ENCODE data around the gene TXNRD2.
A peak's percentile ranks its signal among the peaks of the same experiment; 100 is the strongest.

DNA sequence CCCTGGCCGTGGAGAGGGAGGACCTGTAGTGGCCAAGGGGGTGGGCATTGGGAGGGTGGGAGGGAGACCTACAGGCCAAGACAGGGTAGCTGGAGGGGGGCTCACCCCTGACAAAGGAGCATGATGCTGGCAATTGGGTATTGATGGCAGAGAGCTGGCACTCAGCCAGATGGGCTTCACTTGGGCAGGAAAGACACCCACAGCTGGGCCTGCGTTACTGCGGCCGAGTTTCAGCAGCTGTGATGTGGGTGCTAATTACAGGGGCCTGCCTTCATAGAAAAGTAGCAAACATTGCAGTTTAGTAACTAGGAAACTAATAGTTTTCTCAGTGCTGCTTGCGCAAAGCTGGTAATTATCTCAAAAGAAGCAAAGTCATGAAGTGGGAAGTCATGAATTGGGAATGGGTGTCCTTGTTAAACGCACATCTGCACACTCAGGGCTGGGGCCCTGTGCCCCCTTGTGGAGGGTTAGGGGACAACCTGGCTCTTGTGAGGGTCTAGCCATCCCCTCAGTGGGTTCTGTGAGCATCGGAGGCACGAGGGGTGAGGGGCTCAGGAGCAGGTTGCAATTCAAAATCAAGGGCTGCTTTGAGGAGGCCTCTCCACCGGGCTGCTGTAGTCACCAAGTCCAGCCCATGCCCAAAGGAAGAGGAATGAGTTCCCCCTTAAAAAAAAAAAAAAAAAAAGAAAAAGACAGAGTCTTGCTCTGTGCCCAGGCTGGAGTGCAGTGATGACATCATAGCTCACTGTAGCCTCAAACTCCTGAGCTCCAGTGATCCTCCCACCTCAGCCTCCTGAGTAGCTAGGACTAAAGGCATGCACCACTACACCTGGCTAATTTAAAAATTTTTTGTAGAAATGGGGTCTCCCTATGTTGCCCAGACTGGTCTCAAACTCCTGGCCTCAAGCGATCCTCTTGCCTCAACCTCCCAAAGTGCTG is 24.4 kb upstream of the TXNRD2 start:
- TF ChIP-seq, protein P1, sequence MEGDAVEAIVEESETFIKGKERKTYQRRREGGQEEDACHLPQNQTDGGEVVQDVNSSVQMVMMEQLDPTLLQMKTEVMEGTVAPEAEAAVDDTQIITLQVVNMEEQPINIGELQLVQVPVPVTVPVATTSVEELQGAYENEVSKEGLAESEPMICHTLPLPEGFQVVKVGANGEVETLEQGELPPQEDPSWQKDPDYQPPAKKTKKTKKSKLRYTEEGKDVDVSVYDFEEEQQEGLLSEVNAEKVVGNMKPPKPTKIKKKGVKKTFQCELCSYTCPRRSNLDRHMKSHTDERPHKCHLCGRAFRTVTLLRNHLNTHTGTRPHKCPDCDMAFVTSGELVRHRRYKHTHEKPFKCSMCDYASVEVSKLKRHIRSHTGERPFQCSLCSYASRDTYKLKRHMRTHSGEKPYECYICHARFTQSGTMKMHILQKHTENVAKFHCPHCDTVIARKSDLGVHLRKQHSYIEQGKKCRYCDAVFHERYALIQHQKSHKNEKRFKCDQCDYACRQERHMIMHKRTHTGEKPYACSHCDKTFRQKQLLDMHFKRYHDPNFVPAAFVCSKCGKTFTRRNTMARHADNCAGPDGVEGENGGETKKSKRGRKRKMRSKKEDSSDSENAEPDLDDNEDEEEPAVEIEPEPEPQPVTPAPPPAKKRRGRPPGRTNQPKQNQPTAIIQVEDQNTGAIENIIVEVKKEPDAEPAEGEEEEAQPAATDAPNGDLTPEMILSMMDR (IDR thresholded peaks at IDR 0.05), result peak in 2 of 4 donors; percentile 10 to 14
- TF ChIP-seq POLR2A (IDR thresholded peaks at IDR 0.05), result no peak

Measured in right lobe of liver (tissue), 4 donors.